ENCODE data around the gene PLAAT4. TPM values are rescaled to one million over a fixed set of nuclear protein-coding genes. Genes with fewer than 3 reads are reported as not detected.

PLAAT4 gene
- total RNA-seq (2022; extraction: Qiagen RNA extraction), result 1.3 to 3.3 TPM (median 1.9 TPM) in 5 replicates

DNA sequence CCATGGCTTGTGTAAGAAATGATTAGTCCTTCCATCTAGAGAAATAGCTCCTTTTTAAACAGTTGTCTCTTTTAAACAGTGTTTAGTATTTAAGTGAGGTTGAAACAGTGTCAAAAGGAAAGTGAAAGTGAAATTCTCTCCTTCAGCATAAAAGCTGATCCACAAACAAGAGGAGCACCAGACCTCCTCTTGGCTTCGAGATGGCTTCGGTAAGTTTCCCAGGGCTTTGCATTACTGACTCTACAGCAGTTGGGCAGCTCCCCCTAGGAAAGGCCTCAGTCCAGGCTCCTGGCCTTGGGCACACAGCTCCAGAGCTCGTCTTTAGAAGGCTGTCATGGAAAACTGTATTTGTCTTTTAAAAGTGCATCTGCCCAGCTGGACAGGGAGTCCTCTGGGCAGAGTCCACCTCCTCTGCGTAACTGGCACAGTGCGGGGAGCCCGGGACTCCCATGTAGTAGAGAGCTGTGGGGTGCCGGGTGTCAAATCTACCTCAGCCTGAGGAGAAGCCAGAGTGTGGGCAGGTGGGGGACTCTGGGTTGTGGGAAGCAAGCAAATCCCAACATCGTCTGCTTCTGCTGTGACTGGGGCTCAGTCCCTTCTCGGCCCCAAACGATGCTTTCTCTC, at the start of gene PLAAT4:
PLAAT4 (plus strand) TSS at position 140 of the 624 bp plus-strand sequence; CDS start at position 201, 61 bp downstream.

GRCh38 chr11:63490551-63491239, 45.9 kb upstream of the PLAAT4 start, which contains the start of gene PLAAT5:
PLAAT5 (minus strand) TSS chr11:63491167; CDS start chr11:63491034, 133 bp downstream.

DNA sequence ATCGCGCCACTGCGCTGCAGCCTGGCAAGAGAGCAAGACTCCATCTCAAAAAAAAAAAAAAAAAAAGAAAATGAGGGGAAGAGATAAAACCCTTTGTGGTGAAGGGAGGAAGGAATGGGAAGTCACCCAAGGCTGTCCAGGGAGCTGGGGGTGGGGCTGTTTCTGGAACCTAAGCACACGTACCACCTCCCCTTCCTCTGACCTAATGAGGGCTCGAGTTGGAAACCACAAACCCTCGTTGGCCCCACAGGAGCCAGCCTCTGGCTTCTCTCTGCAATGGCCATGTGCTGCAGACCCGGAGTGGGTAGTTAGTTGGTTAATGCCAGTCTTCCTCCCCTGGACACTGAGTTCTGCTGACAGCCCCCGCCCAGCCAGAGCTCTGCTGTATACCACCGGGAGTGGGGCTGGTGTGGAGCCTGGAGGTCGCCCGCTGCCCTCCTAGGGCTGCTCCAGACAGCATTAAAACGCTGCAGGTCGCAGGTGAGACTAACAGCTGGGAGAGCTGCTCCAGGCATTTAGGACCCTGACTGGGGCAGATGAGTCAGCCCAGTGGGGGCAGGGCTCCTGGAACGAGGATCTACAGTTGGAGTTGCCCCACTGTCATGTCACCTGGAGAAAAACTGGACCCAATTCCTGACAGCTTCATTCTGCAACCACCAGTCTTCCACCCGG, 30.6 kb upstream of the PLAAT4 start, which contains the start of gene LGALS12:
LGALS12 (plus strand) TSS at position 228 of the 672 bp plus-strand sequence; CDS start at position 603, 375 bp downstream.

DNA sequence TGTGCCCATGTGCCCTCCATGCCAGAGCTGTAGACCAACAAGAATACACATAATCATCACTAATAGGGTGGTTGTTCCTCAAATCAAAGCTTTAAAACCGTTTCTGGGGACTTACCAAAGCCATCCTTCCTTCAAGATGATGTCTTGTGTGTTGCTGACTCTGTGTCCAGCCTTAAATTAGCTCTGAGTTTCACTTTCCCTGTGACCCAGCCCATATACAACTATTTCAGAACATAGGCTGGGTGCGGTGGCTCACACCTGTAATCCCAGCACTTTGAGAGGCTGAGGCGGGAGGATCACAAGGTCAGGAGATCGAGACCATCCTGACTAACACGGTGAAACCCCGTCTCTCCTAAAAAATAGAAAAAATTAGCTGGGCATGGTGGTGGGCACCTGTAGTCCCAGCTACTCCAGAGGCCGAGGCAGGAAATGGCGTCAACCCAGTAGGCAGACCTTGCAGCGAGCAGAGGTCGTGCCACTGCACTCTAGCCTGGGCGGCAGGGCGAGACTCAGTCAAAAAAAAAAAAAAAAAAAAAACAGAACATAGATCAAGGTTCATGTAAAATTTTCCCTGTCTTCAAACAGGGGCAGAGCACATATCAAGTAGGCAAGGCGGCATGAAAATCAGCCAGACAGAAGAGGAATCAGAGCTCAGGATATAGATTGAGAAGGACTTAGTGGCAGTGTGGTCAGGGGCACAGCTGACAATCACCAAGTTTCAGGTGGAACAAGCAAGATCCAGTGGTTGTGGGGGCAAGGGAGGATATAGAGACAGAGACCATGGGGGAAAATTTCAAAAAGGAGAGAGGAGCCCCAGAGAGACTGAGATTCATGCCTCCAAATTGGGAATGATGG, 26.8 kb downstream of the PLAAT4 start, which contains the start of gene PLAAT2:
PLAAT2 (minus strand) TSS at position 179 of the 855 bp plus-strand sequence; CDS start at position 124, 55 bp downstream.

Other genes with a start within 250 kb of the PLAAT4 start
- not detected in 5 replicates for gene SLC22A9, start 167.0 kb upstream of the PLAAT4 start, total RNA-seq (2022; extraction: Qiagen RNA extraction)
- gene PLAAT5, start 45.6 kb upstream of the PLAAT4 start, total RNA-seq (2022; extraction: Qiagen RNA extraction), result 0.02 to 0.03 TPM in 2 of 5 replicates, not detected in the others
- gene LGALS12, start 30.7 kb upstream of the PLAAT4 start, total RNA-seq (2022; extraction: Qiagen RNA extraction), result 0.03 to 0.08 TPM in 2 of 5 replicates, not detected in the others
- 0.68 to 1.2 TPM (median 0.77 TPM) in 5 replicates for gene PLAAT2, start 26.6 kb downstream of the PLAAT4 start, total RNA-seq (2022; extraction: Qiagen RNA extraction)
- 49.9 to 69.8 TPM (median 66.1 TPM) in 5 replicates for gene PLAAT3, start 77.6 kb downstream of the PLAAT4 start, total RNA-seq (2022; extraction: Qiagen RNA extraction)
- 28.5 to 37.6 TPM (median 31.5 TPM) in 5 replicates for gene ATL3, start 134.6 kb downstream of the PLAAT4 start, total RNA-seq (2022; extraction: Qiagen RNA extraction)
- gene RTN3, start 144.7 kb downstream of the PLAAT4 start, total RNA-seq (2022; extraction: Qiagen RNA extraction), result 91.1 to 107 TPM (median 95.7 TPM) in 5 replicates
- gene ZFTA, start 232.0 kb downstream of the PLAAT4 start, total RNA-seq (2022; extraction: Qiagen RNA extraction), result 4.5 to 5.8 TPM (median 5.2 TPM) in 5 replicates

All from A549 treated with AZD2906 at 1 μM for 4 hours (cell line).